ENCODE measurements around the gene TMEM187. TPM values are rescaled to one million over a fixed set of nuclear protein-coding genes. Genes with fewer than 3 reads are reported as not detected.

TMEM187 gene
- total RNA-seq, 1 donor from 2014 or later, result 8.6 TPM

- no peak overlapping the region for H3K9ac ChIP-seq (ENCODE audit: low read length)
- no peak overlapping the region for H2AFZ ChIP-seq (ENCODE audit: low read depth, low read length)
- H3K4me2 ChIP-seq (ENCODE audit: low read length), result no peak overlapping the region
- H3K27ac ChIP-seq (ENCODE audit: low read depth, low read length), result no peak overlapping the region
- peak overlapping the region; percentile 34 for H3K27ac Mint-ChIP-seq (ENCODE audit: unreplicated experiment)
- H3K4me1 Mint-ChIP-seq (ENCODE audit: low read depth, unreplicated experiment), result peaks cover 18% of the 10 kb centered on the region
- no peaks in the 10 kb centered on the region for H3K27me3 ChIP-seq (ENCODE audit: insufficient read depth, low read length)
- H4K20me1 ChIP-seq (ENCODE audit: insufficient read depth, low read length), result peaks cover 19% of the 10 kb centered on the region
- no peak overlapping the region for H3K4me3 Mint-ChIP-seq (ENCODE audit: unreplicated experiment)
- FAIRE-seq (no peak), DNase-seq (ENCODE audit: low read depth) (no peak)
- H3K36me3 Mint-ChIP-seq (ENCODE audit: low read depth, unreplicated experiment), result peaks cover 4% of the 10 kb centered on the region
- H3K36me3 ChIP-seq (ENCODE audit: insufficient read depth, low read length), result peaks cover 3% of the 10 kb centered on the region
- H3K4me3 ChIP-seq (ENCODE audit: insufficient read depth, low read depth, low read length), result no peak overlapping the region
- H3K4me1 ChIP-seq (ENCODE audit: insufficient read depth, low read length), result no peaks in the 10 kb centered on the region
- H3K9me3 ChIP-seq (ENCODE audit: insufficient read depth, low read depth, low read length), result no peaks in the 10 kb centered on the region
- no peaks in the 10 kb centered on the region for H3K27me3 Mint-ChIP-seq (ENCODE audit: low read depth, unreplicated experiment)
- TF ChIP-seq CTCF (IDR thresholded peaks at IDR 0.05; ENCODE audit: insufficient read depth, low read depth, low read length), result no peak
- no peaks in the 10 kb centered on the region for H3K9me3 Mint-ChIP-seq (ENCODE audit: unreplicated experiment)
- peaks cover 24% of the 10 kb centered on the region for H3K79me2 ChIP-seq (ENCODE audit: insufficient read depth, low read length)
Measured at GRCh38 chrX:154032160-154032559, 59.6 kb downstream of the TMEM187 start.

GRCh38 chrX:154032653-154033052 lies 60.1 kb downstream of the TMEM187 start:
- peaks cover 26% of the 10 kb centered on the region for H3K79me2 ChIP-seq (ENCODE audit: insufficient read depth, low read length)
- no peak for TF ChIP-seq CTCF (IDR thresholded peaks at IDR 0.05; ENCODE audit: insufficient read depth, low read depth, low read length)
- no peak for TF ChIP-seq EZH2 (IDR thresholded peaks at IDR 0.05; ENCODE audit: insufficient read depth, low read length)
- no peak overlapping the region for H3K27ac ChIP-seq (ENCODE audit: low read depth, low read length)
- no peak overlapping the region for H3K4me2 ChIP-seq (ENCODE audit: low read length)
- Mint-ChIP-seq H3K4me3 (ENCODE audit: unreplicated experiment) (no peak overlapping the region), H3K4me1 (ENCODE audit: low read depth, unreplicated experiment) (peaks cover 18% of the 10 kb centered on the region), H3K9me3 (ENCODE audit: unreplicated experiment) (no peaks in the 10 kb centered on the region), H3K27ac (ENCODE audit: unreplicated experiment) (peak overlapping the region; percentile 34), H3K27me3 (ENCODE audit: low read depth, unreplicated experiment) (no peaks in the 10 kb centered on the region), H3K36me3 (ENCODE audit: low read depth, unreplicated experiment) (peaks cover 4% of the 10 kb centered on the region)
- no peaks in the 10 kb centered on the region for H3K9me3 ChIP-seq (ENCODE audit: insufficient read depth, low read depth, low read length)
- no peak overlapping the region for H3K4me3 ChIP-seq (ENCODE audit: insufficient read depth, low read depth, low read length)
- no peaks in the 10 kb centered on the region for H3K27me3 ChIP-seq (ENCODE audit: insufficient read depth, low read length)
- H3K4me1 ChIP-seq (ENCODE audit: insufficient read depth, low read length), result no peaks in the 10 kb centered on the region
- DNase-seq (ENCODE audit: low read depth) (no peak), FAIRE-seq (no peak)
- H2AFZ ChIP-seq (ENCODE audit: low read depth, low read length), result no peak overlapping the region
- H4K20me1 ChIP-seq (ENCODE audit: insufficient read depth, low read length), result peaks cover 19% of the 10 kb centered on the region
- H3K36me3 ChIP-seq (ENCODE audit: insufficient read depth, low read length), result peaks cover 3% of the 10 kb centered on the region
- H3K9ac ChIP-seq (ENCODE audit: low read length), result no peak overlapping the region

Small RNA genes lying within 50 kb of the gene (microRNA-seq; reads per million reads assigned to microRNA genes)
- gene MIR3202-1, result not detected
- not detected for gene MIR3202-2
- not detected for gene MIR718

Other genes with a start within 250 kb of the TMEM187 start
- gene BCAP31, start 248.4 kb upstream of the TMEM187 start, total RNA-seq, result 219 and 222 TPM in 2 replicates
- 27.2 and 30.5 TPM in 2 replicates for gene ABCD1, start 247.9 kb upstream of the TMEM187 start, total RNA-seq
- gene PLXNB3, start 208.5 kb upstream of the TMEM187 start, total RNA-seq, result 5.3 and 5.4 TPM in 2 replicates
- gene SRPK3, start 191.7 kb upstream of the TMEM187 start, total RNA-seq, result not detected in 2 replicates
- gene IDH3G, start 178.4 kb upstream of the TMEM187 start, total RNA-seq, result 40.0 and 41.9 TPM in 2 replicates
- 252 and 299 TPM in 2 replicates for gene SSR4, start 178.1 kb upstream of the TMEM187 start, total RNA-seq
- gene PDZD4, start 142.2 kb upstream of the TMEM187 start, total RNA-seq, result 9.9 and 13.1 TPM in 2 replicates
- 347 and 353 TPM in 2 replicates for gene L1CAM, start 86.6 kb upstream of the TMEM187 start, total RNA-seq
- not detected in 2 replicates for gene AVPR2, start 68.1 kb upstream of the TMEM187 start, total RNA-seq
- gene ARHGAP4, start 46.5 kb upstream of the TMEM187 start, total RNA-seq, result 3.9 and 4.3 TPM in 2 replicates
- 134 and 144 TPM in 2 replicates for gene NAA10, start 37.7 kb upstream of the TMEM187 start, total RNA-seq
- gene RENBP, start 28.1 kb upstream of the TMEM187 start, total RNA-seq, result 1.7 and 2.2 TPM in 2 replicates
- 58.1 and 61.2 TPM in 2 replicates for gene HCFC1, start 936 bp upstream of the TMEM187 start, total RNA-seq
- 67.6 and 69.6 TPM in 2 replicates for gene IRAK1, start 47.1 kb downstream of the TMEM187 start, total RNA-seq
- 29.2 and 36.2 TPM in 2 replicates for gene MECP2, start 125.0 kb downstream of the TMEM187 start, total RNA-seq
- gene OPN1LW, start 171.5 kb downstream of the TMEM187 start, total RNA-seq, result not detected in 2 replicates
- not detected in 2 replicates for gene OPN1MW, start 209.8 kb downstream of the TMEM187 start, total RNA-seq
- gene OPN1MW2, start 247.0 kb downstream of the TMEM187 start, total RNA-seq, result not detected in 2 replicates